ENCODE measurements around the gene RIMBP2. TPM values are rescaled to one million over a fixed set of nuclear protein-coding genes. Genes with fewer than 3 reads are reported as not detected.

RIMBP2 gene
- total and polyA plus RNA-seq, 9 of the 15 experiments (the other 6 are each of a cell fraction or from before 2014, with no cell fraction given) = not detected

GRCh38 chr12:130498589-130499385 is 217.3 kb downstream of the RIMBP2 start:
- Histone ChIP-seq H3K27ac (ENCODE audit: extremely low read depth, low read depth, low read length) (no peak overlapping the region), H3K4me3 (no peak overlapping the region), H3K4me1 (replicated peaks in 1 of 2; ENCODE audit: control insufficient read depth in 2 of 2, insufficient read depth in 2 of 2, low read length in 2 of 2) (no peaks in the 10 kb centered on the region), H3K79me2 (ENCODE audit: control insufficient read depth, insufficient read depth, low read length) (no peaks in the 10 kb centered on the region), H3K4me2 (ENCODE audit: insufficient read depth, low read length) (no peak overlapping the region), H3K9me3 (replicated peaks; ENCODE audit: control insufficient read depth, insufficient read depth, low read depth, low read length) (no peaks in the 10 kb centered on the region), H4K20me1 (replicated peaks; ENCODE audit: control insufficient read depth, insufficient read depth, low read length) (no peaks in the 10 kb centered on the region; the same call in none of the 2 replicates), H3K36me3 (ENCODE audit: control insufficient read depth, insufficient read depth, low read length) (no peaks in the 10 kb centered on the region), H3K9ac (ENCODE audit: insufficient read depth in 1 of 2, low read depth in 2 of 2, low read length in 2 of 2) (no peak overlapping the region), H2AFZ (ENCODE audit: low read depth, low read length) (no peak overlapping the region), H3K9me1 (ENCODE audit: control insufficient read depth, insufficient read depth, low read length) (no peaks in the 10 kb centered on the region), H3K27me3 (ENCODE audit: control insufficient read depth in 2 of 2, insufficient read depth in 2 of 2, low read length in 2 of 2) (peaks cover 6 to 58% of the 10 kb centered on the region in 2 experiments; a peak in 3 of 5 replicates)
- no peak for FAIRE-seq
- no peak for DNase-seq (ENCODE audit: extremely low read depth in 1 of 4, low spot score in 3 of 4)
- ChIA-PET CTCF (ENCODE audit: low intra/inter-chr PET ratio) (no interaction called here), POLR2A (interaction anchor here (0.6 kb wide), 1 partner anchor 136 kb away, joined by 3 read pairs; no protein-coding TSS in a partner anchor)
- in situ Hi-C loops (cut with MboI) = no loop called here
- ATAC-seq = no peak
- intact Hi-C loops (cut with micrococcal nuclease) = no loop called here
- WGBS (ENCODE audit: insufficient coverage, low coverage, missing lambda C conversion rate) = 0% methylated on average over 6 of the region's 7 CpGs
- TF ChIP-seq CTCF (IDR thresholded peaks at IDR 0.05 in 2 of 3, conservative IDR thresholded peaks at IDR 0.05 in 1 of 3; ENCODE audit: insufficient read depth in 2 of 3, low read depth in 1 of 3, low read length in 3 of 3) = no peak
- TF ChIP-seq, protein P1, sequence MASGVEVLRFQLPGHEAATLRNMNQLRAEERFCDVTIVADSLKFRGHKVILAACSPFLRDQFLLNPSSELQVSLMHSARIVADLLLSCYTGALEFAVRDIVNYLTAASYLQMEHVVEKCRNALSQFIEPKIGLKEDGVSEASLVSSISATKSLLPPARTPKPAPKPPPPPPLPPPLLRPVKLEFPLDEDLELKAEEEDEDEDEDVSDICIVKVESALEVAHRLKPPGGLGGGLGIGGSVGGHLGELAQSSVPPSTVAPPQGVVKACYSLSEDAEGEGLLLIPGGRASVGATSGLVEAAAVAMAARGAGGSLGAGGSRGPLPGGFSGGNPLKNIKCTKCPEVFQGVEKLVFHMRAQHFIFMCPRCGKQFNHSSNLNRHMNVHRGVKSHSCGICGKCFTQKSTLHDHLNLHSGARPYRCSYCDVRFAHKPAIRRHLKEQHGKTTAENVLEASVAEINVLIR (CRISPR knock-in tag; IDR thresholded peaks at IDR 0.05) = no peak
- TF ChIP-seq BACH1 (tag; IDR thresholded peaks at IDR 0.05) = no peak
- BruUV-seq (replicated peaks) = no TSS peak

Data from K562 (cell line).